GM12878 (cell line): Measurements from ENCODE around the gene FUT3. TPM values are rescaled to one million over a fixed set of nuclear protein-coding genes. Genes with fewer than 3 reads are reported as not detected.
A peak's percentile ranks its signal among the peaks of the same experiment; 100 is the strongest.

Experiments
- BACH1 ChIP-seq: fragments of 450-650 bp; IDR thresholded peaks from 2 replicates; pipeline ENCODE4 v1.6.1; 2017; ENCODE audit warnings: mild to moderate bottlenecking, borderline replicate concordance
- CBFB ChIP-seq: IDR thresholded peaks from 2 replicates; pipeline ENCODE4 v1.6.1; 2016; ENCODE audit warnings: antibody characterized with exemption, low read depth
- CHD2 ChIP-seq: IDR thresholded peaks from 2 replicates; pipeline ENCODE4 v1.6.1; 2011; ENCODE audit warnings: low read depth, low read length, improper control_type of control experiment, borderline replicate concordance
- DPF2 ChIP-seq: fragments of 450-650 bp; IDR thresholded peaks from 2 replicates; pipeline ENCODE4 v1.6.1; 2017; ENCODE audit warnings: mild to moderate bottlenecking
- EGR1 ChIP-seq, 2 experiments: IDR thresholded peaks; 1 replicate in 1 of 2; 2 replicates in 1 of 2; pipeline ENCODE4 v1.6.1; 2011 to 2012; ENCODE audit warnings: low read depth in 2 of 2, low read length in 2 of 2, borderline replicate concordance in 1 of 2, mild to moderate bottlenecking in 1 of 2, moderate library complexity in 1 of 2
- EP300 ChIP-seq, 2 experiments: fragments of 150-350 bp in 1 of 2; IDR thresholded peaks; 2 replicates each; pipeline ENCODE4 v1.6.1; 2011 to 2012; ENCODE audit warnings: low read depth in 2 of 2, low read length in 2 of 2, borderline replicate concordance in 1 of 2, improper control_type of control experiment in 1 of 2, inconsistent platforms in 1 of 2; ENCODE audit not compliant: control insufficient read depth in 1 of 2
- LARP7 ChIP-seq: fragments of 450-650 bp; IDR thresholded peaks from 2 replicates; pipeline ENCODE4 v1.6.1; 2017; ENCODE audit warnings: mild to moderate bottlenecking
- MEF2A ChIP-seq: IDR thresholded peaks from 2 replicates; pipeline ENCODE4 v1.6.1; 2011; ENCODE audit warnings: low read depth, mild to moderate bottlenecking, low read length, moderate library complexity; ENCODE audit not compliant: insufficient read depth
- NBN ChIP-seq: fragments of 450-650 bp; IDR thresholded peaks from 2 replicates; pipeline ENCODE4 v1.6.1; 2016
- PRDM15 ChIP-seq: fragments of 450-650 bp; formaldehyde crosslinking; IDR thresholded peaks from 2 replicates; pipeline ENCODE4 v1.4.0; 2020; ENCODE audit warnings: mild to moderate bottlenecking, moderate library complexity
- RAD21 ChIP-seq: IDR thresholded peaks from 2 replicates; pipeline ENCODE4 v1.6.1; 2011; ENCODE audit warnings: mild to moderate bottlenecking, low read depth, low read length, moderate library complexity; ENCODE audit not compliant: insufficient read depth
- RB1 ChIP-seq: fragments of 450-650 bp; formaldehyde crosslinking; IDR thresholded peaks from 2 replicates; pipeline ENCODE4 v1.6.1; 2017; ENCODE audit warnings: mild to moderate bottlenecking, borderline replicate concordance
- RBBP5 ChIP-seq: fragments of 200-600 bp; sonication (generic); conservative IDR thresholded peaks from 2 replicates; pipeline ENCODE4 v1.6.1; 2016
- RELA ChIP-seq: fragments of 450-650 bp; IDR thresholded peaks from 2 replicates; pipeline ENCODE4 v1.8.0; 2014; ENCODE audit warnings: borderline replicate concordance; ENCODE audit not compliant: partially characterized antibody
- YY1 ChIP-seq: IDR thresholded peaks from 2 replicates; pipeline ENCODE4 v1.6.1; 2011; ENCODE audit warnings: low read depth, mild to moderate bottlenecking, low read length
- ZNF592 ChIP-seq: fragments of 450-650 bp; IDR thresholded peaks from 2 replicates; pipeline ENCODE4 v1.6.1; 2017; ENCODE audit warnings: mild to moderate bottlenecking, moderate library complexity
- polyA plus RNA-seq, 11 experiments: library from polyadenylated mRNA; depleted of rRNA in 4 of 11; unstranded in 6 of 11; stranded (reverse) in 5 of 11; fragments of >200 nt; fragmentation: Nextera tagmentation in 4 of 11; fragmentation: Illumina TruSeq in 1 of 11; extraction: Ambion mirVana in 4 of 11; extraction: Trizol in 1 of 11; gene quantifications; 1 replicate in 1 of 11; 2 replicates in 10 of 11; pipeline versions ENCODE4 v1.2.1 to v1.2.3, GENCODE V29; 2011 to 2016; ENCODE audit warnings: inconsistent platforms in 2 of 11, missing spikeins in 2 of 11, low read depth in 1 of 11
- total RNA-seq, 4 experiments: library from RNA; depleted of rRNA in 3 of 4; stranded (reverse); fragments of >200 nt in 3 of 4; fragmentation: Illumina TruSeq in 1 of 4; extraction: Trizol in 1 of 4; gene quantifications; 2 replicates each; pipeline versions ENCODE4 v1.2.1 to v1.2.3, GENCODE V29; 2013 to 2021
- TF ChIP-seq, protein P1 (sequence below): IDR thresholded peaks from 2 replicates; pipeline ENCODE4 v1.6.1; 2012; ENCODE audit warnings: low read depth, low read length, improper control_type of control experiment
- TF ChIP-seq, protein P2 (sequence below), 3 experiments: IDR thresholded peaks in 2 of 3; conservative IDR thresholded peaks in 1 of 3; 2 replicates each; pipeline ENCODE4 v1.5.1; 2011; ENCODE audit warnings: low read depth in 3 of 3, low read length in 3 of 3, mild to moderate bottlenecking in 3 of 3, control low read depth in 2 of 3, moderate library complexity in 2 of 3, inconsistent platforms in 1 of 3, mixed read lengths in 1 of 3; ENCODE audit not compliant: control insufficient read depth in 2 of 3, insufficient read depth in 1 of 3; ENCODE audit errors: extremely low read depth in 1 of 3

The FUT3 gene
- total and polyA plus RNA-seq, 10 of the 15 experiments (the other 5 are each of a cell fraction or from before 2014, with no cell fraction given) = 0.04 to 0.31 (median 0.07) TPM; not detected in 7

DNA sequence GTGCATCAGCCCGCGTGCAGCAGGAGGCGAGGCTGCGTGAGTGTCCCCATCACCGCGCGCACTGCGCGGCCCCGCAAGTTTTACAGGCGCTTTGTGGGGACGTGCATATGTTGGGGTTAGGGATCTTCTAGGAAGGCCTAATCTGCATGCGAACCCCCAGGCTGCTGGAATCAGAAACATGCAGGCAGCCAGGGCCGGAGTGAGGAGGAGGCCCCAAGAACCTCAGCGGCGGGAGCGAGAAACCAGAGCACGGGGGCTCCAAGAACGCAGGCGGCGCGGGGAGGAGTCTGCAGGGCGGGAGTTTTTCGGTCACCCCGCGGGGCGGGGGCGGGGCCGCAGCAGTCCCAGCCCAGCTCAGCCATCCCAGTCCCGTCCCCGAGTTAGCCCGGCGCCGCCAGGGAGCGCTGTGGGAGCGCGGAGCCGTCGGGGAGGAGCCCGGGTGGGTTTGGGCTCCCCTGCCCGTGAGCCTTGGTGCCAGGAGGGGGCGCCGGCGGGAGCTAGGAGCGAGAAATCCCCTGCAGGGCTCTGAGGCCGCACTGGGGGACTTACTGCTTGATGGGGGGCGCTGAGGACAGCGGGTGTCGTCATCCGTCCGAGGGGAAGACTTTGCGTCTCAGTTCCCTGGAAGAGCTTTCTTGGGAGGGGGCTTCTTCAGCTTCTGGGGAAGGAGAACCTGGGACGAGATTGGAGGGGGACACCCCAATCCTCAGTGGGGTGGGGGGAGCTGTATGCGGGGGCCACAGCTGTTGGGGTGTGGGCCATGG lies 47.3 kb downstream of the FUT3 start (continued):
- TF ChIP-seq ZNF592 (peak; percentile 81), RB1 (peak; percentile 81; the same call in 1 of the 2 replicates), BACH1 (0 out of 2 replicates have a peak, but pooled peaks have one; percentile 25), CHD2 (0 out of 2 replicates have a peak, but pooled peaks have one; percentile 28), YY1 (peak; percentile 81), CBFB (no peak), NBN (0 out of 2 replicates have a peak, but pooled peaks have one; percentile 17), LARP7 (0 out of 2 replicates have a peak, but pooled peaks have one; percentile 32), DPF2 (no peak), RELA (peak; percentile 74), RBBP5 (no peak), RAD21 (peak; percentile 82), EGR1 (IDR thresholded peaks at IDR 0.05; ENCODE audit: borderline replicate concordance in 1 of 2, low read depth in 2 of 2, low read length in 2 of 2) (peak in 1 of 2 experiments; percentile 72; a peak in 2 of 3 replicates), EP300 (IDR thresholded peaks at IDR 0.05; ENCODE audit: borderline replicate concordance in 1 of 2, control insufficient read depth in 1 of 2, low read depth in 2 of 2, low read length in 2 of 2) (no peak; a peak in 1 of 4 replicates), PRDM15 (CRISPR knock-in tag) (no peak), MEF2A (0 out of 2 replicates have a peak, but pooled peaks have one; percentile 17)
- TF ChIP-seq, protein P1, sequence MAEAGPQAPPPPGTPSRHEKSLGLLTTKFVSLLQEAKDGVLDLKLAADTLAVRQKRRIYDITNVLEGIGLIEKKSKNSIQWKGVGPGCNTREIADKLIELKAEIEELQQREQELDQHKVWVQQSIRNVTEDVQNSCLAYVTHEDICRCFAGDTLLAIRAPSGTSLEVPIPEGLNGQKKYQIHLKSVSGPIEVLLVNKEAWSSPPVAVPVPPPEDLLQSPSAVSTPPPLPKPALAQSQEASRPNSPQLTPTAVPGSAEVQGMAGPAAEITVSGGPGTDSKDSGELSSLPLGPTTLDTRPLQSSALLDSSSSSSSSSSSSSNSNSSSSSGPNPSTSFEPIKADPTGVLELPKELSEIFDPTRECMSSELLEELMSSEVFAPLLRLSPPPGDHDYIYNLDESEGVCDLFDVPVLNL = peak; percentile 58; the same call in 1 of the 2 replicates
- TF ChIP-seq, protein P2, sequence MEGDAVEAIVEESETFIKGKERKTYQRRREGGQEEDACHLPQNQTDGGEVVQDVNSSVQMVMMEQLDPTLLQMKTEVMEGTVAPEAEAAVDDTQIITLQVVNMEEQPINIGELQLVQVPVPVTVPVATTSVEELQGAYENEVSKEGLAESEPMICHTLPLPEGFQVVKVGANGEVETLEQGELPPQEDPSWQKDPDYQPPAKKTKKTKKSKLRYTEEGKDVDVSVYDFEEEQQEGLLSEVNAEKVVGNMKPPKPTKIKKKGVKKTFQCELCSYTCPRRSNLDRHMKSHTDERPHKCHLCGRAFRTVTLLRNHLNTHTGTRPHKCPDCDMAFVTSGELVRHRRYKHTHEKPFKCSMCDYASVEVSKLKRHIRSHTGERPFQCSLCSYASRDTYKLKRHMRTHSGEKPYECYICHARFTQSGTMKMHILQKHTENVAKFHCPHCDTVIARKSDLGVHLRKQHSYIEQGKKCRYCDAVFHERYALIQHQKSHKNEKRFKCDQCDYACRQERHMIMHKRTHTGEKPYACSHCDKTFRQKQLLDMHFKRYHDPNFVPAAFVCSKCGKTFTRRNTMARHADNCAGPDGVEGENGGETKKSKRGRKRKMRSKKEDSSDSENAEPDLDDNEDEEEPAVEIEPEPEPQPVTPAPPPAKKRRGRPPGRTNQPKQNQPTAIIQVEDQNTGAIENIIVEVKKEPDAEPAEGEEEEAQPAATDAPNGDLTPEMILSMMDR (IDR thresholded peaks at IDR 0.05 in 2 of 3, conservative IDR thresholded peaks at IDR 0.05 in 1 of 3; ENCODE audit: control insufficient read depth in 2 of 3, extremely low read depth in 1 of 3, insufficient read depth in 1 of 3, low read depth in 3 of 3, low read length in 3 of 3) = peak; percentile 92 to 99 (median 98); a peak in 5 of 6 replicates
